ENCODE results near the gene CTF1. TPM values are rescaled to one million over a fixed set of nuclear protein-coding genes. Genes with fewer than 3 reads are reported as not detected.

CTF1 gene
- total and polyA plus RNA-seq, 4 donors, result 0.19 to 0.75 (median 0.35) TPM; not detected in 1

- H3K27me3 ChIP-seq (ENCODE audit: control insufficient read depth in 4 of 4, insufficient read depth in 4 of 4, low read length in 3 of 4), result no peaks in the 10 kb centered on the region
- 85% methylated on average over 32 of the region's 32 CpGs for WGBS
- H3K27ac ChIP-seq (ENCODE audit: low read depth in 1 of 2, low read length in 2 of 2), result peak overlapping the region; percentile 94
- no peak for TF ChIP-seq FOXA2 (IDR thresholded peaks at IDR 0.05)
- TF ChIP-seq GABPA (IDR thresholded peaks at IDR 0.05 in 1 of 2, conservative IDR thresholded peaks at IDR 0.05 in 1 of 2), result no peak
- no peaks in the 10 kb centered on the region for H3K36me3 ChIP-seq (ENCODE audit: control insufficient read depth in 4 of 4, insufficient read depth in 3 of 4, low read depth in 1 of 4, low read length in 3 of 4)
- H3K9ac ChIP-seq (ENCODE audit: low read depth in 1 of 2, low read length in 2 of 2), result no peak overlapping the region
- H3K9me3 ChIP-seq (ENCODE audit: control insufficient read depth in 4 of 4, low read length in 3 of 4), result no peaks in the 10 kb centered on the region
- H3K4me1 ChIP-seq (ENCODE audit: control insufficient read depth in 4 of 4, insufficient read depth in 4 of 4, low read length in 3 of 4), result peaks cover 9 to 28% (median 24%) of the 10 kb centered on the region in 4 donors
- no peak overlapping the region for H3K4me3 ChIP-seq (ENCODE audit: low read depth in 1 of 3, low read length in 3 of 3)
- no peak for DNase-seq (ENCODE audit: low spot score)
Measured at GRCh38 chr16:30895627-30896260, 670 bp upstream of the CTF1 start.

- Histone ChIP-seq H3K36me3 (ENCODE audit: control insufficient read depth in 4 of 4, insufficient read depth in 3 of 4, low read depth in 1 of 4, low read length in 3 of 4) (no peaks in the 10 kb centered on the region), H3K9me3 (ENCODE audit: control insufficient read depth in 4 of 4, low read length in 3 of 4) (no peaks in the 10 kb centered on the region), H3K4me1 (ENCODE audit: control insufficient read depth in 4 of 4, insufficient read depth in 4 of 4, low read length in 3 of 4) (peaks cover 9 to 39% (median 25%) of the 10 kb centered on the region in 4 donors), H3K9ac (ENCODE audit: low read depth in 1 of 2, low read length in 2 of 2) (peak overlapping the region; percentile 24 to 69), H3K27ac (ENCODE audit: low read depth in 1 of 2, low read length in 2 of 2) (peak overlapping the region; percentile 94), H3K4me3 (ENCODE audit: low read depth in 1 of 3, low read length in 3 of 3) (peak overlapping the region; percentile 37 to 58 (median 51)), H3K27me3 (ENCODE audit: control insufficient read depth in 4 of 4, insufficient read depth in 4 of 4, low read length in 3 of 4) (no peaks in the 10 kb centered on the region)
- peak; percentile 93 for DNase-seq (ENCODE audit: low spot score)
- whole genome bisulfite sequencing, result 18% methylated on average over 31 of the region's 31 CpGs
- TF ChIP-seq RXRA (IDR thresholded peaks at IDR 0.05) (no peak), HNF4A (conservative IDR thresholded peaks at IDR 0.05) (peak; percentile 32 to 41), YY1 (IDR thresholded peaks at IDR 0.05) (peak; percentile 86), SP1 (IDR thresholded peaks at IDR 0.05) (no peak), NR2F2 (IDR thresholded peaks at IDR 0.05) (peak; percentile 18), GABPA (IDR thresholded peaks at IDR 0.05 in 1 of 2, conservative IDR thresholded peaks at IDR 0.05 in 1 of 2) (peak in 1 of 2 donors; percentile 62), FOXA1 (IDR thresholded peaks at IDR 0.05) (no peak)
- TF ChIP-seq, protein P1, sequence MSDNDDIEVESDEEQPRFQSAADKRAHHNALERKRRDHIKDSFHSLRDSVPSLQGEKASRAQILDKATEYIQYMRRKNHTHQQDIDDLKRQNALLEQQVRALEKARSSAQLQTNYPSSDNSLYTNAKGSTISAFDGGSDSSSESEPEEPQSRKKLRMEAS (IDR thresholded peaks at IDR 0.05), result no peak
- TF ChIP-seq, protein P2, sequence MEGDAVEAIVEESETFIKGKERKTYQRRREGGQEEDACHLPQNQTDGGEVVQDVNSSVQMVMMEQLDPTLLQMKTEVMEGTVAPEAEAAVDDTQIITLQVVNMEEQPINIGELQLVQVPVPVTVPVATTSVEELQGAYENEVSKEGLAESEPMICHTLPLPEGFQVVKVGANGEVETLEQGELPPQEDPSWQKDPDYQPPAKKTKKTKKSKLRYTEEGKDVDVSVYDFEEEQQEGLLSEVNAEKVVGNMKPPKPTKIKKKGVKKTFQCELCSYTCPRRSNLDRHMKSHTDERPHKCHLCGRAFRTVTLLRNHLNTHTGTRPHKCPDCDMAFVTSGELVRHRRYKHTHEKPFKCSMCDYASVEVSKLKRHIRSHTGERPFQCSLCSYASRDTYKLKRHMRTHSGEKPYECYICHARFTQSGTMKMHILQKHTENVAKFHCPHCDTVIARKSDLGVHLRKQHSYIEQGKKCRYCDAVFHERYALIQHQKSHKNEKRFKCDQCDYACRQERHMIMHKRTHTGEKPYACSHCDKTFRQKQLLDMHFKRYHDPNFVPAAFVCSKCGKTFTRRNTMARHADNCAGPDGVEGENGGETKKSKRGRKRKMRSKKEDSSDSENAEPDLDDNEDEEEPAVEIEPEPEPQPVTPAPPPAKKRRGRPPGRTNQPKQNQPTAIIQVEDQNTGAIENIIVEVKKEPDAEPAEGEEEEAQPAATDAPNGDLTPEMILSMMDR (IDR thresholded peaks at IDR 0.05; ENCODE audit: low read depth, low read length, missing input control), result no peak
Measured at GRCh38 chr16:30896889-30897733, 697 bp downstream of the CTF1 start.

DNA sequence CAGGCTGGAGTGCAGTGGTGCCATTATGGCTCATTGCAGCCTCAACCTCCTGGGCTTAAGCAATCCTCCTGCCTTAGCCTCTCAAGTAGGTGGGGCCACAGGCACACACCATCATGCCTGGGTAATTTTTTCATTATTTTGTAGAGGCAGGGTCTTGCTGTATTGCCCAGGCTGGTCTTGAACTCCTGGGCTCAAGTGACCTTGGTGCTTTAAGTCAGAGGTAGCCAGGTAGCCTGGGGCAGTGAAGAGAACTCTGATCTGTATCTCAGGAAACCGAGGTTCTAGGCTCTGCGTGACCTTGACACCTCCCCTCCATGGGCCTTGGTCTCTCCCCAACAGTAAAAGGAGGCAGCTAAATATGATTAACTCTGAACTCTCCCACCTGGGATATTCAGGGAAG lies 3.4 kb downstream of the CTF1 start:
- no peak for DNase-seq (ENCODE audit: low spot score)
- Histone ChIP-seq H3K4me3 (ENCODE audit: low read depth in 1 of 3, low read length in 3 of 3) (no peak overlapping the region), H3K36me3 (ENCODE audit: control insufficient read depth in 4 of 4, insufficient read depth in 3 of 4, low read depth in 1 of 4, low read length in 3 of 4) (no peaks in the 10 kb centered on the region), H3K9me3 (ENCODE audit: control insufficient read depth in 4 of 4, low read length in 3 of 4) (no peaks in the 10 kb centered on the region), H3K4me1 (ENCODE audit: control insufficient read depth in 4 of 4, insufficient read depth in 4 of 4, low read length in 3 of 4) (peaks cover 3 to 28% (median 12%) of the 10 kb centered on the region in 4 donors), H3K9ac (ENCODE audit: low read depth in 1 of 2, low read length in 2 of 2) (no peak overlapping the region), H3K27me3 (ENCODE audit: control insufficient read depth in 4 of 4, insufficient read depth in 4 of 4, low read length in 3 of 4) (no peaks in the 10 kb centered on the region), H3K27ac (ENCODE audit: low read depth in 1 of 2, low read length in 2 of 2) (no peak overlapping the region)
- WGBS, result 87% methylated on average over 2 of the region's 2 CpGs
- TF ChIP-seq HNF4G (IDR thresholded peaks at IDR 0.05) (no peak), EGR1 (IDR thresholded peaks at IDR 0.05; ENCODE audit: low read depth in 2 of 2) (no peak), ZBTB33 (IDR thresholded peaks at IDR 0.05) (no peak)
- TF ChIP-seq, protein P3, sequence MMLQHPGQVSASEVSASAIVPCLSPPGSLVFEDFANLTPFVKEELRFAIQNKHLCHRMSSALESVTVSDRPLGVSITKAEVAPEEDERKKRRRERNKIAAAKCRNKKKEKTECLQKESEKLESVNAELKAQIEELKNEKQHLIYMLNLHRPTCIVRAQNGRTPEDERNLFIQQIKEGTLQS (IDR thresholded peaks at IDR 0.05), result no peak
